Sigmoid colon (tissue), 3 donors: Measurements from ENCODE around the gene URGCP.

Experiments used
- CTCF ChIP-seq, 4 experiments: fragments of 450-650 bp in 3 of 4; fragments of 200-600 bp in 1 of 4; IDR thresholded peaks; one replicate each; pipeline ENCODE4 v1.5.1; 2016 to 2019; ENCODE audit warnings: antibody characterized with exemption in 4 of 4, mild to moderate bottlenecking in 3 of 4, moderate library complexity in 2 of 4
- POLR2A ChIP-seq, 2 donors: fragments of 450-650 bp; IDR thresholded peaks; one replicate each; pipeline ENCODE4 v1.6.1; 2016; ENCODE audit warnings: antibody characterized with exemption in 2 of 2, mild to moderate bottlenecking in 2 of 2, moderate library complexity in 2 of 2

- no peak for TF ChIP-seq CTCF (IDR thresholded peaks at IDR 0.05)
- no peak for TF ChIP-seq POLR2A (IDR thresholded peaks at IDR 0.05)
Measured at GRCh38 chr7:43849047-43849446, 57.3 kb downstream of the URGCP start.
